Activated CD4-positive, CD25-positive, alpha-beta regulatory T cell treated with anti-CD3 and anti-CD28 coated beads, Interleukin-2, amount 50 U/mL, for 72 hours (primary cell): ENCODE measurements around the gene XPO5.

Source experiments
- DNase-seq: peaks from one replicate; pipeline ENCODE4 v3.0.0; 2021

XPO5 gene

DNA sequence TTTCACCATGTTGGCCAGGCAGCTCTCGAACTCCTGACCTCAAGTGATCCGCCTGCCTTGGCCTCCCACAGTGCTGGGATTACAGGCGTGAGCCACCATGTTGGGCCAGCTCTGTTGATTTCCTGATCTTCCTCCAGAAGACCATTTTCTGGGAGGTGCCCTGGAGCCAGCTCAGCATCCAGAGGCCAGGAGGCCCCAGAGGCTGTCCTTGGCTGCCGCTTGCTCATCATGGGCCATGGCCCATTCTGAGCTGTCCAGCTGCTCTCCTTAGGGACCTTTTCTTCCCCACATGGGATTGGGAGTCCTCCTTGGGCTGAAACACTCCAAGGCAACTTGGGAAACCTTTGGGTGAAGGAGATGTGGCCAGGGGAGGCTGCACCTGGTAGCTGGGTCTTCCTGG lies 81.1 kb downstream of the XPO5 start:
- no peak for DNase-seq

- no peak for DNase-seq
Measured at GRCh38 chr6:43494321-43494720, 81.5 kb downstream of the XPO5 start.

DNA sequence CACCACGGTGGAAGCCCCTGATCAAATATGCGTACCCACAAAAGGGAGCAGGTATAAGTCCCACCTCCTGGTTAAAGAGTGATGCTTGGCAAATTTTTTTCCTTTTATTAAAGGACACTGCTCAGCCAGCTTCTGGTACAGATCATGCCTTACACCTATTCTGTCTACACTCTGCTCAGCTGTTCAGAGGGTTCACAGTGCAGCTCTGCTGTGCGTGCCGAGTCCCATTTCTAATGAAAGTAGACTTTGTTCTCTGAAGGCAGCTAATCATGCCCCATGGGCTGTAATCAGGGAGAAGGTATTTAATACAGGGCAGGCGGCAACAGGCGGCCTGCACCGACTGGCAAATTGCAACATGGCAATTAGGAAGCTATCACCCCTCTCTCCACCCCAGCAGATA lies 82.0 kb downstream of the XPO5 start:
- DNase-seq = no peak

DNA sequence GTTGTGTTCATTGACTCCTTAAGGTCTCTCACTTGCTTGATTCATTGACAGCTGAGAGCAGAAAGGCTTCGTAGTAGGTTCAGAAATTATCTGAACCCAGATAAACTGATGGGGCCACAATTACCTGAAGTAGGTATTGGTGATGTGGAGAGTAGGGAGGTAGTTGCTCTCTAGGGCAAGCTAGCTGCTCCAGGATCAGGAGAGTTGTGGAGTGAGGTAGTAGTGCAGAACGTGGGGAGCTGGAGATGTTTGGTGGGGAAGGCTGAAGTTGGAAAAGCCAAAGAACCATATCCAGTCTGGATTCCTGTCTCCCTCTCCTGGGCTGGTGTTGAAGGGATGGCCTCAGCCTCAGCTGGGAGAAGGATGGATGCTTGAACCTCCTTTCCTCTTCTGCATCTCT lies 82.6 kb downstream of the XPO5 start:
- DNase-seq = no peak

DNA sequence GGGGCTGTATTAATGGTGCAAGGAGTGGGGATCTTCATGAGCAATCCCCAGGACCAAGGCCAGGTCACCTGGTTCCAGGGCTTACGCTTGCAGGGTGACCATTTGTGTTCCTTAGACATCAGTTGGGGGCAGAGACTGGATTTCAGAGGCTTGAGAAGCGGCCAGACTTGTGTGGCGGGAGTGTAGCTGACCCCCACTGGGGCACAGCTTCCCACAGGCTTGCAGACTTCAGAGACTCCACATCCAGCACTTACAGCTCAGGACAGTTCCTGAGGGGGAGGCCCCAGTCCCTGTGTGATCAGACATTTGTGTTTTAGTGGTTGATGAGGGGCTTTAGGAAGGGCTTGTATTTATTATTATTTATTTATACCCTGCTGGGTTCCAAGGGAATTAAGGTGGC lies 83.2 kb downstream of the XPO5 start:
- DNase-seq = no peak

DNA sequence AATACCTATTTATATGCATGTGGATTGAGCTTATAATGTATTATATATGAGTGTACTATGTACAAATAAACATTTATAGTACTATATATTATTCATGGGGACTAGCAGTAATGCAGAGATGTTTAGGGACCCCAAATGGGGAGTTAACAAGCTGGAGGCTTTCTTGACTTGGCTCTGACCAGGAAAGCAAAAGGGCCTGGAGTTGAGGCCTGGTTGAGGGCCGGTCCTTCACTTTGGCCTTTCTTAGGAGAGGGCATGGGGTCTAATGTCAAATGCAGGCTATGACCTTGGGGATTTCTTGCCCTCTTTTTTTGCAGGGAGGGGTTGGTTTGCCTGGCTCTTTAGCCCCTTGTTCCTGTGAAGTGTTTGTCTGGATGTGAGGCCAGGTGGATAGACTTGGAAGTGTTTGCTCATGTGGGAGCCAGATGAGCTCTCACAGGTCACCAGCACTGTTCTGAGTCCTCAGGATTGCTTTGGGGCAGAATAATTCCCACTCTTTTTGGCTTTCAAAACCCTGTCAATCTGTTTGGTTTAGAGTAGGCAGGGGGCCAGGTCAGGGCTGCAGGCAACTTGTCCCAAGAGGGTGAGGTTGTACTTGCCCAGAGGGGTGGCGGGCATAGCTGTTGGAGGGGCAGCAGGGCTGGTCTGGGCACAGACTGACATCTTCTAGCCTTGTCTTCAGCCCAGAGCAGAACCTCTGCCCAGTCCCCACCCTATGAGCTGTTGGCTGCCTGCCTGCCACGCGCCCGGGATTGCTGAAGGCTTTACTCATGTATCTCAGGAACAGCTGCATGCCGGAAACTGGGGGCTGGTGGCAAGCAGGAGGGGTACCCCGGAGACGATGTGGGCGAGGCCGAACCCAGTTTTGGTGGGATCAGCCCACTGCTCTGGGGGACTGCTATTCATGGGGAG lies 83.8 kb downstream of the XPO5 start:
- no peak for DNase-seq

DNA sequence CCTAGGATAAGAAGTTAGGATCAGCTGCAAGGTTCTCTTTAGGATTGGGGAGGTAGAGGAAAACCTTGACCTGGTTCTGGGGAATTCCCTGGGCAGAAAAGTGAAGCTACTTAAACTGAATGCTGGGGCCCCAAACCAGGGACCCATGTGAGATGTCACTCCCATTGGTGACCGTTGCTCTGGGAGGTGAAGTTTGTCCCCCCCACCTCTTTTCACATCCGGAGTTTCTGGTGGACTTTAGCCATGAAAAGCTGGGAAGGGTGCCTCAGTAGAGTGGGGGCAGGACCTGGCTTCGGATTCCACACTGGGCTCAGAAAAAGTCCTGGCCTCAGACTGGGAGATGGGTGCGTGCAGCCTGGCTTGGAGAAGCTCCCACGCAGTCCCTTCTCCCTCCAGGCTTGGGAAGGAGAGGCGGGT lies 85.3 kb downstream of the XPO5 start:
- DNase-seq = no peak

DNA sequence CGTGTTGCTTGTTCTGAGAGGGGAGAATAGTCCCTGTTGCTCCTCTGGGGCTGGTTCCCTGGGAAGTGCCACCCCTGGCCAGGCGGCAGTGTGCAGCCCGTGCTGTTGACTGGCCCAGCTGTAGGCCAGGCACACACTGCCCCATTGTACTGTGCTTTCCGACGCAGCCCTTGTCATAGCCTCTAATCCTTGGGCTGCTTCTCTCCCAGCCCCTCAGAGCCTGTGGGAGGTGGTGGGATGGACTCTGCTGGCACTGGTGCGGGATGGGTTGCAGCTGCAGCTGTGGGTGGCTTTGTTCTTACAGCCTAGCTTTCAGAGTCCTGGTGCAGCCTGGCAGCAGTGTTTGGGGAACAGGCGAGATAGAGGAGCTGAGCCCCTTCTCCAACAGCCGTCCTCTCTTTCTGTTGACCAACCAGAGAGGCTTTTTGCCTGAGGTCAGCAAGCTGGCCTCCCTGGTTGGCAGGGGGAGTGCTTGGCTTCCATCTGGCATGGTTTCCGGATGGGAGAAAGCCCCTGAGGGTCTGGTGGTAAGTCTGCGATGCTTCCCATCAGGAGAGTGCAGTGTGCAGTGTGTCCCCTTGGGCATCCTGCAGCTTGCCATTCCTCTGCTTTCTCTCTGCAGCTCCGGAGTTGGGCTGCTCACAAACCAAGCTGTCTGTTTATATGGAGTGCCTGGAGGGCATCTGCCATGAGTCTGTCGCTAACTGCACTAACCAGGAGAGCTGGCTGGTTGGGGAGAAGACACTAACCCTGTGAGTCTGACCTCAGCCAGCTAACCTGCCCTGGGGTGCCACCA lies 86.4 kb downstream of the XPO5 start:
- no peak for DNase-seq

- DNase-seq = no peak
Measured at GRCh38 chr6:43488667-43489276, 87.1 kb downstream of the XPO5 start.

- DNase-seq = no peak
Measured at GRCh38 chr6:43481591-43482236, 94.1 kb downstream of the XPO5 start.

- DNase-seq = no peak
Measured at GRCh38 chr6:43481075-43481474, 94.8 kb downstream of the XPO5 start.

- DNase-seq = no peak
Measured at GRCh38 chr6:43478008-43478372, 97.8 kb downstream of the XPO5 start.

GRCh38 chr6:43477235-43478007 lies 98.4 kb downstream of the XPO5 start, which contains the start of gene TJAP1:
Gene TJAP1, plus strand, starts transcription at chr6:43477570. Its CDS starts 21,432 bp downstream, at chr6:43499002.
- peak; percentile 98 for DNase-seq

DNA sequence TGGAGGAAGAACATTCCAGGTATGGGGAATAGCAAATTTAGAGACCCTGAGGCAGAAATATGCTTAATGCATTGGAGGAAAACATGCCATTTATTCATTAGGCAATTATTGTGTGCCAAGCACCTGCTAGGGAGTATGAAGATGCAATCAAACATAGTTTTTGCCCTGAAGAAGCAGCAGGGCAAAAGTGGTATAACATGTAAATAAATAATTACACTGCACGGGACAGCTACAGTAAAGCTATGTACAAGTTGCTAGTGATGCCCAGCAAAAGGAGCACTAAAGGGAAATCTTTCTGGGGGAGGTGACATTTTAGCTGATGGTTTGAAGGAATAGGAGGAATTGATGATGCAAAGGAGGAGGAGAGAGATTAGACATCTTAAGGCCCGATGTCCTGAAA lies 99.1 kb downstream of the XPO5 start:
- no peak for DNase-seq

- no peak for DNase-seq
Measured at GRCh38 chr6:43475516-43475915, 100.3 kb downstream of the XPO5 start.

GRCh38 chr6:43472515-43472914 lies 103.3 kb downstream of the XPO5 start:
- no peak for DNase-seq
